Activated CD4-positive, alpha-beta T cell treated with anti-CD3 and anti-CD28 coated beads, Interleukin-2, amount 10 ng/mL, durations not matched to agents 7 days and 5 days (primary cell): Measurements from ENCODE around the gene NOL12. TPM values are rescaled to one million over a fixed set of nuclear protein-coding genes. Genes with fewer than 3 reads are reported as not detected.

Experiments
- CTCF ChIA-PET: fragments of 350-600 bp; sonication (Branson Sonifier 250); formaldehyde crosslinking; loops from one replicate; lab custom pipeline; 2021; ENCODE audit warnings: antibody characterized with exemption; lab: Charles Lee
- POLR2A ChIA-PET: fragments of 350-600 bp; sonication (Branson Sonifier 250); formaldehyde crosslinking; loops from one replicate; lab custom pipeline; 2021; ENCODE audit warnings: antibody characterized with exemption; lab: Charles Lee
- DNase-seq: peaks from one replicate; pipeline ENCODE4 v3.0.0-alpha.2; 2020
- H3K27ac Mint-ChIP-seq: one replicate; pipeline ENCODE4 v1.8.0; 2021; ENCODE audit warnings: mild to moderate bottlenecking, moderate library complexity, mixed read lengths
- H3K27me3 Mint-ChIP-seq: one replicate; pipeline ENCODE4 v1.8.0; 2021; ENCODE audit warnings: mixed read lengths
- H3K36me3 Mint-ChIP-seq: one replicate; pipeline ENCODE4 v1.8.0; 2021; ENCODE audit warnings: low read depth, mixed read lengths
- H3K4me1 Mint-ChIP-seq: one replicate; pipeline ENCODE4 v1.8.0; 2021; ENCODE audit warnings: mixed read lengths
- H3K4me3 Mint-ChIP-seq: one replicate; pipeline ENCODE4 v1.8.0; 2021; ENCODE audit warnings: mild to moderate bottlenecking, moderate library complexity, mixed read lengths
- H3K9me3 Mint-ChIP-seq: one replicate; pipeline ENCODE4 v1.8.0; 2021; ENCODE audit warnings: mixed read lengths
- total RNA-seq, 2 experiments: library from RNA; stranded (reverse); gene quantifications; one replicate each; pipeline ENCODE4 v1.2.3, GENCODE V29; 2021

Gene NOL12
- total RNA-seq, 2 experiments from 2014 or later = 57.3 to 57.7 TPM

DNA sequence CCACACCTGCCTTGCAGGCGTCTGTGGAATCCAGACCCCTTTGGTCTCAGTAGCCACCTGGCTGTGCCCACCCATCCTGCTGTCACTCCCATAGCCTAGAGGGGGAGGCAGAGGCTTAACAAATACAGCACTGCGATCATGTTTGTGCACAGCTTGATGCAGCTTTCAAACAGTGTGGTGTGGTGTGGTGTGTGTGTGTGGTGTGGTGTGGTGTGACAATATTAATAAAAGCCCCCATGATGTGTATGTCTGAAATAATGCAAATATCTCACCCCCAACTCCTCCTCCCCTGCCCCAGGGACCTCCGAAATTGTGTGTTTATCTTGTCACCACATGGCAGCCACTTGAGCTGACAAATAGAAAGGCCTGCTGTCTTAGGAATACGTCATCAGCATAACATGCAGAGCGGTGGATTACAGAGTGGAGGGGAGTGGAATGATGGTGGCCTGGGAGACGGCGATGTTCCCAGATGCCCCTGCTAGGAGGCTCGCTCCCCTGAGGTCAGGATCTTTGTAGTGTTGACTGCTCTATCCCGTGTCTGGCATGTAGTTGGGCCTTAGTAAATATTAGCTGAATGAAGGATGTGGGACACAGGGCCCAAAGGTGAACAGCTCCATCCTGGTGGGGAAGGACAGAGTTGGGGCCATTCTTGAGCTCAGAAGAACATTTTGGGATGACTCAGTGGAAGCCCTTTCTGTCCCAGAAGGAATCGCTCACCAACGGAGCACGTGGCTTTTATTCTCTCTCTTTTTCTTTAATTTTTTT is 24.8 kb upstream of the NOL12 start:
- H3K9me3 Mint-ChIP-seq = no peaks in the 10 kb centered on the region
- DNase-seq = peak; percentile 48
- no peaks in the 10 kb centered on the region for H3K27me3 Mint-ChIP-seq
- H3K36me3 Mint-ChIP-seq = peaks cover 8% of the 10 kb centered on the region
- POLR2A ChIA-PET = no interaction called here
- peaks cover 39% of the 10 kb centered on the region for H3K4me1 Mint-ChIP-seq
- CTCF ChIA-PET = interaction anchor here (0.6 to 4.6 kb wide), 8 partner anchors 10 to 1026 kb away, joined by 4 to 25 read pairs (median 4); partner anchors contain the start of gene GGA1
- H3K27ac Mint-ChIP-seq = peak overlapping the region; percentile 42
- peak overlapping the region; percentile 82 for H3K4me3 Mint-ChIP-seq

DNA sequence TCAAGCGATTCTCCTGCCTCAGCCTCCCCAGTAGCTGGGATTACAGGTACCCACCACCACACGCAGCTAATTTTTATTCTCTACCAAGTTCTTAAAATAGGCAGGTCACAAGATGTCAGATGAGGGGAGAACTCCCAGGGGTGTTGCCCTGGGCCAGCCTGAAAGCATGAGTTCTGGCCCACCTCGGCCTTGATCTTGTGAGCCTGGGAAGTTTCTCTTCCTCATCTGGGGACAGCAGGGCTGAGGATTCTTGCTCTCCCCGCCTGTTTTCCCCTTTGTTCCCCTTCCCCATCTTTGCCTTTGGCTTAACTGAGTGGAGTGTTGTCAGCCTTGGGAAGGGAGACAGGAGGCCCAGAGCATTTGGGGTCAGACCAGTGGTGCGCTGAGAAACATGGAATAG is 24.1 kb upstream of the NOL12 start:
- ChIA-PET POLR2A (no interaction called here), CTCF (interaction anchor here (0.6 to 4.6 kb wide), 6 partner anchors 9 to 1027 kb away, joined by 4 to 25 read pairs (median 5); partner anchors contain the start of gene GGA1)
- H3K4me1 Mint-ChIP-seq = peaks cover 39% of the 10 kb centered on the region
- H3K9me3 Mint-ChIP-seq = no peaks in the 10 kb centered on the region
- peak overlapping the region; percentile 60 for H3K27ac Mint-ChIP-seq
- H3K4me3 Mint-ChIP-seq = no peak overlapping the region
- H3K27me3 Mint-ChIP-seq = no peaks in the 10 kb centered on the region
- no peak for DNase-seq
- H3K36me3 Mint-ChIP-seq = peaks cover 12% of the 10 kb centered on the region

DNA sequence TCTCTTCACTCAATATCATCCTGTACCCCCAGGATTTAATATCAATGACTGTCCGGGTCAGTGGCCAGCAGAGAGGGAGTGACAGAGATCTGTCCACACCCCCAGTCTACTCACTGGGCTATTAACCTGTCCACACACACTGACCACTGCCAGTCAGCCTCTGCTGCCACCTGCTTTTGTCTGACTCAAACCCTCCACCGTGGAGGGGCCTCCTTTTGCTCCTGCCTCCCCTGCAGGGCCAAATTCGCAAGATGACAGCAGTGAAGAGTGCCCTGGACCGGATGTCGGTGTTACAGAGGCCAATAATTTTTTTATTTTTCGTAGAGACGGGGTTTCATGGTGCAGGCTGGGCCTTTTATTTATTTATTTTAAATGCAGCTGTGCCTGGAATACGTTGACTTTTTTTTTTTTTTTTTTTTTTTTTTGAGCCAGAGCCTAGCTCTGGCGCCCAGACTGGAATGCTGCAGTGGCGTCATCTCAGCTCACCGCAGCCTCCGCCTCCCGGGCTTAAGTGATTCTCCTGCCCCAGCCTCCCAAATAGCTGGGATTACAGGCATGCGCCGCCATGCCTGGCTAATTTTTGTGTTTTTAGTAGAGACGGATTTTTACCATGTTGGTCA is 22.5 kb upstream of the NOL12 start:
- CTCF ChIA-PET = interaction anchor here (0.6 to 3.1 kb wide), 6 partner anchors 8 to 32 kb away, joined by 3 to 21 read pairs (median 4); partner anchors contain the start of gene LGALS1
- no peaks in the 10 kb centered on the region for H3K27me3 Mint-ChIP-seq
- POLR2A ChIA-PET = no interaction called here
- peaks cover 12% of the 10 kb centered on the region for H3K36me3 Mint-ChIP-seq
- DNase-seq = no peak
- no peaks in the 10 kb centered on the region for H3K9me3 Mint-ChIP-seq
- H3K27ac Mint-ChIP-seq = no peak overlapping the region
- peaks cover 31% of the 10 kb centered on the region for H3K4me1 Mint-ChIP-seq
- no peak overlapping the region for H3K4me3 Mint-ChIP-seq

DNA sequence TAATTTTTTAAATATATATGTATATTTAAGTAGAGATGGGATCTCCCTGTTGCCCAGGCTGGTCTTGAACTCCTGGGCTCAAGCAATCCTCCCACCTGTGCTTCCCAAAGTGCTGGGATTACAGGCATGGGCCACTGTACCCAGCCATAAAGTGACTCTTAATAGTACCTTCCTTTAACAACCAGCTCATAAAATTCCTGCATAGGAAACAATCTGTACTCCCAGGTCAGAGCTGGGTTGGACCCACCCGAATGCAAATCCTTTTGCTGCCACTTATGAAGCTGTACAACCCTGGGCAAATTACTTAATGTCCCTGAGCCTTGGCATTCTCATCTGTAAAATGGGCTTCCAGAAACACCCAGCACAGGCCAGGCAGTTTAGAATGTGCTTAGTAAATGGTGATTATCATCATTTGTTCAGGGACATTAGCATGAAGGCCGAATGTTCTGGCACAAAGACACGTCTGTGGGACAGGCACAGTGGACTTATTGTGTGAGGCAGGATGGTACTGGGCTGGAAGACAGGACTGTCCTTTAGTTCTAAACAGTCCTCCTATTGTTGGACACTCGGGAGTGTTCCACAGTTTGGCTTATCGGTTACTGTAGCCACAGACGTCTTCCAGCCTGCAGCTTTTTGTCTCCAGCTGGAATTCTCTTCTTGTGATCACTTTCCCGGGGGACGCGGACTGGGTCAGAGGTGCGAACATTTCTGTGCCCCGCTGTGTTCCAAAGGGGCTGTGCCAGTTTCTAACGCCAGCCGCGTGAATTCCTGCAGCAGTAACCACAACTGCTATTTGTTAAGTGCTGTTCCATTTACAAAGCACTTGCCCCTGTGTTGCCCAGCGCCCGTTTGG is 21.7 kb upstream of the NOL12 start:
- H3K27ac Mint-ChIP-seq = no peak overlapping the region
- peaks cover 30% of the 10 kb centered on the region for H3K4me1 Mint-ChIP-seq
- H3K4me3 Mint-ChIP-seq = no peak overlapping the region
- DNase-seq = no peak
- H3K27me3 Mint-ChIP-seq = no peaks in the 10 kb centered on the region
- POLR2A ChIA-PET = no interaction called here
- no peaks in the 10 kb centered on the region for H3K9me3 Mint-ChIP-seq
- peaks cover 12% of the 10 kb centered on the region for H3K36me3 Mint-ChIP-seq
- CTCF ChIA-PET = interaction anchor here (1.2 to 1.5 kb wide), 2 partner anchors 11 to 19 kb away, joined by 3 to 5 read pairs; partner anchors contain the start of gene LGALS1

DNA sequence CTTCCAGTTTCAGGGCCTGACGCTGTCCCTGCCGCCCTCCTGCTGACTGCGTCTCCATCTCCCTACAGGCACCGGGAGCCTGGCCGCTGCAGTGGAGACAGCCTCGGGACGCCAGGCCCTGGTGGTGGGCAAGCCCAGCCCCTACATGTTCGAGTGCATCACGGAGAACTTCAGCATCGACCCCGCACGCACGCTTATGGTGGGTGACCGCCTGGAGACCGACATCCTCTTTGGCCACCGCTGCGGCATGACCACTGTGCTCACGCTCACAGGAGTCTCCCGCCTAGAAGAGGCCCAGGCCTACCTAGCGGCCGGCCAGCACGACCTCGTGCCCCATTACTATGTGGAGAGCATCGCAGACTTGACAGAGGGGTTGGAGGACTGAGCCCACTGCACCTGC is 20.7 kb upstream of the NOL12 start:
- Mint-ChIP-seq H3K4me3 (no peak overlapping the region), H3K27me3 (no peaks in the 10 kb centered on the region), H3K27ac (no peak overlapping the region), H3K9me3 (no peaks in the 10 kb centered on the region), H3K36me3 (peaks cover 12% of the 10 kb centered on the region), H3K4me1 (peaks cover 23% of the 10 kb centered on the region)
- no peak for DNase-seq
- ChIA-PET CTCF (interaction anchor here (1.5 kb wide), 1 partner anchor 22 kb away, joined by 5 read pairs; no protein-coding TSS in a partner anchor), POLR2A (no interaction called here)

DNA sequence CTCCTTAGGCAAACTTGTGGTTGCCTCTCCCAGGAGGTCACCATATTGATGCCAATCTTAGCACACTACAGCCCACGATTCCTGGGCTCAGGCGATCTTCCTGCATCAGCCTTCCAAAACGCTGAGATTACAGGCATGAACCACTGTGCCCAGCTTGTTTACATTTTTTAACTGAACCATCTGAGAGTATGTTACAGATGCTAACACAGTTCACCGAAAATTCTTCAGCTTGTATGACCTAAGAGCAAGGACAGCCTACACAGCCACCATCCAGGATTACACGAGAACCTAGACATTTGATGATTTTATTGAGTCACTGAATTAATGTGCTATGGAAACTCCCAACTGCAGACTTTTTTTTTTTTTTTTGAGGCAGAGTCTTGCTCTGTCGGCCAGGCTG is 16.6 kb upstream of the NOL12 start:
- Mint-ChIP-seq H3K27me3 (no peaks in the 10 kb centered on the region), H3K27ac (no peak overlapping the region), H3K4me1 (peaks cover 34% of the 10 kb centered on the region), H3K4me3 (no peak overlapping the region), H3K9me3 (no peaks in the 10 kb centered on the region), H3K36me3 (peaks cover 8% of the 10 kb centered on the region)
- POLR2A ChIA-PET = no interaction called here
- CTCF ChIA-PET = interaction anchor here (1.4 to 3.6 kb wide), 4 partner anchors 10 to 63 kb away, joined by 3 to 25 read pairs (median 13); partner anchors contain the start of gene PDXP
- DNase-seq = no peak

DNA sequence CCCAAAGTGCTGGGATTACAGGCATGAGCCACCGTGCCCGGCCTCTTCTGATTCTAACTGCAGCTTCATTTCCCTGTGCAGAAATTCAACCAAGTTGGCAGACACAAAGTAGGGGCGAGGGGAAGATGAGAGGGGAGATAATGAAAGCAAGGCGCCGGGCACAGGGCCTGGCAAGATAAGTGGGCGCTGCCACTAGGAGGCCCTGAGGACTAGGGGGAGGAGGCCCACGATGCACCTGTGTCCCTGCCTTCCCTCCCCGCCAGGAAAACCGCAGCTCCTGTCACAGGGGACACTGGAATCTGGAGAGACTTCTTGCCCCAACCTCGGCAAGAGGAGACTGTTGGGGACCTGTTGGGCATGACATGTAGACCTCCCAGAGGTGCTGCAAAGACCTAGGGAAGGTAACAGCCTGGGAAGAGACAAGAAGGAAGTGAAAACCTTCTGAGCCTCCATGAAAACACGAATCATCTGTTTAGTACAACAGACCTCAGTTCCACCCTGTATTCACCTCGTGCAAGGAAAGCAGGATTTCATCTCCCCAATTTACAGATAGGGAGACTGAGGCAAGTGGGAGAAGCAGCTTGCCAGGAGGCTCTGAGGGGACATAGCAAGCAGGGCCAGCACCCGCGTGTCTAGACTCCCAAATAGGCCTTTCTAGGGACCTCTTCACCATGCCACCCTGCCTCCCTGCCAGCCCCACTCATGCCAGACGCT is 13.8 kb upstream of the NOL12 start:
- POLR2A ChIA-PET = interaction anchor here (0.7 kb wide), 1 partner anchor 29 kb away, joined by 3 read pairs; no protein-coding TSS in a partner anchor
- no peaks in the 10 kb centered on the region for H3K9me3 Mint-ChIP-seq
- H3K4me1 Mint-ChIP-seq = peaks cover 48% of the 10 kb centered on the region
- peak; percentile 33 for DNase-seq
- no peaks in the 10 kb centered on the region for H3K27me3 Mint-ChIP-seq
- H3K27ac Mint-ChIP-seq = peak overlapping the region; percentile 78
- CTCF ChIA-PET = interaction anchor here (1.5 to 15.4 kb wide), 7 partner anchors 9 to 39 kb away, joined by 3 to 143 read pairs (median 8); partner anchors contain the start of genes PDXP and SH3BP1
- peaks cover 9% of the 10 kb centered on the region for H3K36me3 Mint-ChIP-seq
- no peak overlapping the region for H3K4me3 Mint-ChIP-seq

DNA sequence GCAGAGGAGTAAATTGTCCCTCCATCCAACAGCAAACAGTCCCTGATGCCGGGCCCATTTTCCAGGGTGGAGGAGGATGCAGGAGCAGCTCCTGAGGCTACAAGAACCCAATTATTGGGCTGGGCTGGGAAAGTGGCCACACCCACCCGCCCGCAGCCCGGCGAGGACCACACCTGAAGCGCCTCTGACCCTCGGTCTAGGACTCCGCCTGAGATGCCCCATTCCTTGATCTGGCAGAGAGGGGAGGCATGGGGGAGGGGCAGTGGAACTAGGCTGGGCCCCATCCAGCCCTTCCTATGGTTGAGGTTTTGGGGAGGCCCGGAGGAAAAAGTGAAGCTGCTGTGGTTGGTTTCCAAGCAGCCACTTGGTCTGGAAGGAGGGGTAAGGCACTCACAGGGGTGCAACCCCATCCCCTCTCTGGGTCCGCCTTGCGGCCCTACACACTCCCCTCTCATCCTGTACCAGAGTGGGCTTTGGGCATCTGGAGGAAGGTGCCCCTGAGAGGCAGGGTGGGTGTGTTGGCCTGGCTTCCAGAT is 13.2 kb upstream of the NOL12 start:
- Mint-ChIP-seq H3K9me3 (no peaks in the 10 kb centered on the region), H3K36me3 (peaks cover 12% of the 10 kb centered on the region), H3K27ac (peak overlapping the region; percentile 78), H3K4me3 (peak overlapping the region; percentile 19), H3K27me3 (no peaks in the 10 kb centered on the region), H3K4me1 (peaks cover 53% of the 10 kb centered on the region)
- peak; percentile 26 for DNase-seq
- ChIA-PET CTCF (interaction anchor here (1.5 to 15.4 kb wide), 3 partner anchors 9 to 30 kb away, joined by 7 to 143 read pairs (median 15); partner anchors contain the start of gene SH3BP1), POLR2A (no interaction called here)

DNA sequence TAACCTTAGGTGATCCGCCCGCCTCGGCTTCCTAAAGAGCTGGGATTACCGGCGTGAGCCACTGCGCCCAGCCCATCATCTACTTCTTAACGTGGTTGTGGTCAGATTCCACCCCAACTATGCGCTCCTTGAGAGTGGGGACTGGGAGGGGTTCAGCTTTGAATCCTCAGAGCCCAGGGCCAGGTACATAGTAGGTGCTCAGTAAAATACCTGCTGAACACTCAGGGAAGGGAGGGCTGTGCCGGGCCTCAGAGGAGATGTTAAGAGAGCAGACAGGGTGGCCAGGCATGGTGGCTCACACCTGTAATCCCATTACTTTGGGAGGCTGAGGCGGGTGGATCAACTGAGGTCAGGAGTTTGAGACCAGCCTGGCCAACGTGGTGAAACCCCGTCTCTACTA is 11.9 kb upstream of the NOL12 start:
- H3K9me3 Mint-ChIP-seq = no peaks in the 10 kb centered on the region
- H3K36me3 Mint-ChIP-seq = peaks cover 14% of the 10 kb centered on the region
- no peak for DNase-seq
- no peaks in the 10 kb centered on the region for H3K27me3 Mint-ChIP-seq
- H3K27ac Mint-ChIP-seq = peak overlapping the region; percentile 88
- peaks cover 56% of the 10 kb centered on the region for H3K4me1 Mint-ChIP-seq
- H3K4me3 Mint-ChIP-seq = peak overlapping the region; percentile 70
- ChIA-PET POLR2A (no interaction called here), CTCF (interaction anchor here (1.1 to 15.4 kb wide), 6 partner anchors 10 to 82 kb away, joined by 3 to 143 read pairs (median 4); partner anchors contain the start of genes GGA1, PDXP and SH3BP1)

DNA sequence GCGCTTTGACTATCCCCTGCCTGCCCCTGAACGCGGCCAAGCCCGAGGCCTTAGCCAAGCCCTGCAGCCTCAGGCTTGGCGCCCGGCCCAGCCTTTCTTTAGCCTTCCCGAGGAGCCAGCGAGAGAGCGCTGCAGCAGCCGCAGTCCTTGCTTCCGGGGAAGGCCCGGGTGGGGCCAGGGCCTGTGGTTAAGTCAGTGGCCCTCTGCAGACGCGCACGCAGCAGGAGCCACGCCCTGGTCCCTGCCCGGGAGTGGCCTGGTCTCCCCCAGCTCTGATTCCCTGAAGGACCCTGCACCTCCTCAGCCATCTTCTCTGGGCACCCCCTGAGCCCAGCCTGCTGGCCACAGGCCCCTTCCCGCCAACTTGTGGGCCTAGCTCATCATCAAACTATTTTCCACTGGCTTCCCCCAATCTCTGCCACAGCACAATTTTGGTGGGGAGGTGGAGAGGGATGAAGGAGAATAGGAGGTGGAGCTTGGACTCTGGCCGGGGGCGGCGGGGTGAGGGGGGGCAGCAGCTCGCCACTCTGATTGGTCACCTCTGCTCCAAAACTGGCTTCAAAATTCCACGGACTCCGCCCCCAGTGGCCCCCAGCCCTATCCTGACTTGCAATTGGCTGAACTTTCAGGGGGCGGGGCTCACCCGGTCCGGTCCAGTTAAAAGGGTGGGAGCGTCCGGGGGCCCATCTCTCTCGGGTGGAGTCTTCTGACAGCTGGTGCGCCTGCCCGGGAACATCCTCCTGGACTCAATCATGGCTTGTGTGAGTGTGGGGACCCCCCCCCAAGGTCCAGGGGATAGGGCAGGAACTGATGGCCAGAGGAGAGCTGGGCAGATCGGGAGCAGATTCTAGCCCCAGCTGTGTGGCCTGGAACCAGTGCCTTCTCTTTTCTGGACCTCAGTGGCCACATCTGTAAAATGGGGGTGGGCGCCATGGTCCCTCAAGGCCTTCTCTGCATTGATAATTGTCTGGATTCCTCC is 10.9 kb upstream of the NOL12 start, which contains the start of gene LGALS1:
Gene LGALS1, plus strand, starts transcription at position 686 of the 979 bp plus-strand sequence. Its CDS starts 67 bp downstream, at position 753.
- no peaks in the 10 kb centered on the region for H3K27me3 Mint-ChIP-seq
- H3K9me3 Mint-ChIP-seq = no peaks in the 10 kb centered on the region
- H3K4me3 Mint-ChIP-seq = peak within 1 kb of the TSS; percentile 93
- ChIA-PET POLR2A (interaction anchor here (0.6 to 2.4 kb wide), 3 partner anchors 8 to 279 kb away, joined by 3 to 9 read pairs (median 3); partner anchors contain the start of gene PDXP), CTCF (interaction anchor here (0.5 to 15.4 kb wide), 13 partner anchors 9 to 353 kb away, joined by 3 to 143 read pairs (median 4); partner anchors contain the start of genes GGA1, PDXP and SH3BP1)
- DNase-seq = peak; percentile 79
- peaks cover 62% of the 10 kb centered on the region for H3K4me1 Mint-ChIP-seq
- peaks cover 22% of the 10 kb centered on the region for H3K36me3 Mint-ChIP-seq
- H3K27ac Mint-ChIP-seq = peak within 1 kb of the TSS; percentile 100
